HuH-7 (cell line): ENCODE results near the gene LASP1.

Experiments
- DNase-seq: peaks from one replicate; pipeline ENCODE4 v3.0.0; 2011; ENCODE audit warnings: low spot score

The LASP1 gene

DNA sequence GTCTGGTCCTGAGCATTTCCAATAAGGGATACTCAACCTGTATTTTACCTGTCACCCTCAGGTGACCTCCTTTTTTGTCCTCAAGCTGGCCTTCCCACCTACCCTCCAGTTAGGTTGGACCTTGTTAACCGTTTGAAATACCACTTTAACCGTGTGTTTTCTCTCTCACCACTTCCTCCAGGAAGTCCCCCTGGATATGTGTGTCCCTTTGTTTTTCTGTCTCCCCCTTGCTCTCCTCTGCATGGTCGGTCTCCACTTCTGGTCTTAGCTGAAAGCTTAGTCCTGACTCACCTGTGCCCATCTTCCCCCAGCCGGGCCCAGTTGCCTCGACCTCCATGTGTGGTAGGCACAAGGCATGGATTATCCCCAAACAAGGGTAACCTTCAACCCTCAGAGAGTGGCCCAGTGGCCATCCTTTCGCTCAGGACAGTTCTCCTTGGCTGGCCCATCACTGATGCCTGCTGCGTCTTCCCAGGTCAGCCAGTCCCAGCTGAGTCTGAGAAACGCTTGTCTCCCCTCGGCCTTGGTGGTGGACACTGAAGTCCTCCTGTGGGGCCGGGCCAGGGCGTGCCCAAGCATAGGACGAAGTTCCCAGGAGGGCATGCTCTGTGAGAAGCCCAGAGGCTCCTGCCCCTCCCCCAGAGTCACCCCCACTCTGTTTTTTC is 20.0 kb downstream of the LASP1 start:
- DNase-seq = no peak

DNA sequence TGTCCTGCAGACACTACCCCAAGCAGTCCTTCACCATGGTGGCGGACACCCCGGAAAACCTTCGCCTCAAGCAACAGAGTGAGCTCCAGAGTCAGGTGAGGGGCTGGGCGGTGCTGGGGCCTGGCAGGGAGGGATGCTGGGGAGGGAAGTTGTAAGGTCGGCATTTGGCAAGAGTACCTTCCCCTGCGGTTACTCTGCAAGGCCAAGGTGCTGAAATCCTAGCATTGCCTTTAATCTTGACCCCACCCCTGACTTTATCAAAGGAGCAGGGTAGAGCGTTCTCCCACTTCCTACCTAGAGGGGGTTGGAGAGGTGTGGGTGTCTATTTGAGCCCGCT is 20.5 kb downstream of the LASP1 start:
- DNase-seq = no peak

DNA sequence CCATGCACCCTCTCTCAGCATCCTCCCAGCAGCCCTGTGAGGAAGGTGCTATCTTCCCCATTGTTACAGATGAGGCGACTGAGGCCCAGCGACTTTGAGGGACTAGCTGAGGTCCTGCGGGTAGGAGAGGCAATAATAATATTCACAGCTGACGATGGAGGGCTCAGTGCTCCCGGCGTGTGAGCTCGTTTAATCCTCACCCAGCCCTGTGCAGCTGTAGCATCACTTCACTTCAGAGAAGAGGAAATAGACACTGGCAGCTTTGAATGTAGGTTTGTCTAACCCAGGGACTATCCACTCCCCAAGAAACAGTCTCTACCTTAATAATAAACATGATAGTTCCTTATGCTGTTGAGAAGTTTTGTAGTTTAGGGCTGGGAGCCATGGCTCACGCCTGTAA is 21.6 kb downstream of the LASP1 start:
- DNase-seq = no peak

DNA sequence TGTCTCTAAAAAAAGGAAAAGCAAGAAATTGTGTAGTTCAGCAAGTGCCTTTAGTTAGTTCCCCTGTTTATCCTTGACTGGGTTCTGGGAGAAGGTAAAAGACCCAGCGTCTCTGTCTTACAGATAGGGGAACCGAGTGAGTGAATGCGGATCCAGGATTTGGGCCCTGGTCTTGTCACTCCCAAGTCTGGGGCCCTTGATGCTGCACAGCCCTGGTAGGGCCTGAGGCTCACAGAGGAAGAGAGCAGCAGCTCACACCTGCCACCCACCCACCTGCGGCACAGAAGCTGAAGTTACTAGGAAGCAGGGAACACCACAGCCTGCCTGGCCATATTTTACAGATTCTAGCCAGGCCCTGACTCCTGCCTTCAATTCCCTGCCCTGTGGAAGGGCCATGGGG is 22.2 kb downstream of the LASP1 start:
- DNase-seq = no peak

DNA sequence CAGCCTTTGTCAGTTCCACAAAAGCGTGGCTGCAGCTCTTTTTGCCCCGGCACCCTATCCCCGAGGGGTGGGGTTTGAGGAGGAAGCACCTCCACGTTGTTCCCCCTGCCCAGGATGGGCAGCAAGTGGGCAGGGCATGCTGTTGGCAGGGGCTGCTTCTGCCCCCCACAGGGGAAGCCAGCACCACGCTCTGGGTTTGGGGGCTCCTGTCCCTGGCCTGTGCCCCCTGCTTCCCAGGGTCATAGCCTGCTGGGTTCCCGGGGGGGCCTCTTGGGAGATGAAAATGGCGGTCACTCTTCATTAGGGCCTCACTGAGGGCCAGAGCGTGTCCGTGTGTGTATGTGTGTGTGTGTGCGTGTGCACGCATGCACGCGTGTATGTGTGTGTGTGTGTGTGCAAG is 22.8 kb downstream of the LASP1 start:
- DNase-seq = no peak

DNA sequence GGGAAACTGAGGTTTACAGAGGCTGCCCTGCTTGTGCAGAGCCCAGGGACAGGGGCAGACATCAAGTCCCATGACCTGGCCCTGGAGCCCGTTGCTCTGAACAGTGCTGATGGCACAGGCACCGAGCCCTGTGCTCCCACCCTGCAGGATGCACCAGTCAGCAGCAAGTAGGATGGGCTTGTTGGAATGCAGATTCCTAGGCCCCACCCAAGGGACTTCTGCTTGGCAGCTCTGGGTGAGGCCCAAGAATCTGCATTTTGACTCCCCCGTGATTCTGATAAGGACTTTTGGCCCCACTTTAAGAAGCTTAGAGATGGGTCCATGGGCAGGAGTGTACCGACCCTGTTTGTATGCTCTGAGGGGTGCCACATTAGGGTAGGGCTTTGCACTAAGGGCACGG is 23.3 kb downstream of the LASP1 start:
- DNase-seq = no peak

DNA sequence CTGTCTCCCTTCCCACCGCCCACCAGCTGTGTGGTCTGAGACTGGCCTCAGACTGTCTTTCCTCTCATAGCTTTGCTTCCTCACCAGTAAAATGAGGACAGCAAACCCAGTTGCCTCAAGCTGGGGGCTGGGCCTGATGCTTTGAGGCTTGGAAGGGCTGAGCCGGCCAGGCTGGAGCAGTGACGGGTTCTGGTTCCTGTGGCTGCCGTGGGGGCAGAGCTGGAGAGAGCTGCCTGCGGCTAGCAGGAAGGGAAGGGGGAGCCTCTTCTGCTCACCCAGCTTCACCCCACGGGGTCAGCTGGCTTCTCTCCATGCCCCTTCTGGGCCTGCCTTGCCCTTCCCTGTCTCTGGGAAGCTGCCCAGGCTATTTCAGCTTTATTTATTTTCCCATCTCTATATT is 23.7 kb downstream of the LASP1 start:
- DNase-seq = no peak

DNA sequence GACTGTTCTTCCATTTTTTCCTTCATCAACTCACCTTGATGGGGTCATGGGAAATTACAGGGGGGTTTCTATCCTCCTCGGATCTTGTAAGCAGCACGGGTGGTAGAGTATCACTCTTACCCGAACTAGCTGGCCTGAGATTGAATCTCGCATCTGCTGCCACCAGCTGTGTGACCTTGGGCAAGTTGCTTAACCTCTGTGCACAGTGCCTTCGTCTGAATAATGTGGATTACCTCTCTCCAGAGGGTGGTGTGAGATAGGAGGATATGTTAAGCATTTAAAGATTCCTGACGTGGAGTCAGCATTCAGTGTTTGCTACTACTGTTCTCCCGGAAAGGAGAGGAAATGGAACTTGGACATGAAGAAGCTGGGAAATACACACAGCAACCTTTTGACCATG is 24.4 kb downstream of the LASP1 start:
- no peak for DNase-seq

DNA sequence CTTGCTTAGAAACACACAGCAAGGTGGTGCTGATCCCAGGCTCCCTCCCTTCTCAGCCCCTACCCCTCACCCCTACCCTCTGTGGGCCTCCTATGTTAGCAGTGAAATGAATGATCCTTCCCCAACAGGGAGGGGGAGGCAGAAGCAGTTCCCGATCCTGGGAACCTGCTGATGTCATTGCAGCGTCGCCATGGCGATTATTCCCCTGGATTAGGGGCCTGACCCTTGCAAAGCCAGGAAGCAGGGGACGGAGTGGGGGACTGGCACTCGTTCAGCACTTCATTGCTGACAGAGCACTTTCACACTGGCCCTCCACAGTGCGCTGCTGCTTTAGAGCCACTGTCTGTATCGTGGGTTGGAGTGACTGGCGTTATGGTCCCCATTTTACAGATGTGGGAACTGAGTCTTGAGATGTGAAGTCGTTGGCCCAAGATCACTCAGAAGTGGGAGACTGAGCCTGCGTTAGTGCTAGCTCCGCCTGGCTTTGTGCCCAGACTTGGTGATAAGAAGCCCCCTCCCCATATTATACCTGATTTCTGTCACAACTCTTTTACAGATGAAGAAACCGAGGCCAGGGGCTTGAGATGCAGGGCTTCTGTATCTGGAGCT is 26.6 kb downstream of the LASP1 start:
- no peak for DNase-seq

DNA sequence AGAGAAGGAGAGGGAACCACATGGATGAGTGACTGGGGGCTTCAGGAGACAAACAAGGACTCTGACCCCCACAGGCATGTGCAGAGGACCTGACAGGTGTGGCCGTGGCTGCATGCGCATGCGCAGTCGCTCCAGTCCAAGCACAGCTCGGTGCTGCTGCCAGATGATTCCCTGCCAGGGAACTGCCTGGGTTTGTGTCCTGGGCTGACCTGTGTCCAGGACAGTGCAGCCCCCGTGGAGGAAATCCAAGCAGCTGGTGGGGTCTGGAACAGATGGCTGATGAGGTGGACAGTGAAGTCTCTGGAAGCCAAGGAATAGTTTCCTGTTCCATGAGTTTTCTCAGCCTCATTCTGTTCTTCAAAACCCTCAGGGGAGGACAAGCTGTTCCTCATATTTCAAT is 27.3 kb downstream of the LASP1 start:
- DNase-seq = no peak

DNA sequence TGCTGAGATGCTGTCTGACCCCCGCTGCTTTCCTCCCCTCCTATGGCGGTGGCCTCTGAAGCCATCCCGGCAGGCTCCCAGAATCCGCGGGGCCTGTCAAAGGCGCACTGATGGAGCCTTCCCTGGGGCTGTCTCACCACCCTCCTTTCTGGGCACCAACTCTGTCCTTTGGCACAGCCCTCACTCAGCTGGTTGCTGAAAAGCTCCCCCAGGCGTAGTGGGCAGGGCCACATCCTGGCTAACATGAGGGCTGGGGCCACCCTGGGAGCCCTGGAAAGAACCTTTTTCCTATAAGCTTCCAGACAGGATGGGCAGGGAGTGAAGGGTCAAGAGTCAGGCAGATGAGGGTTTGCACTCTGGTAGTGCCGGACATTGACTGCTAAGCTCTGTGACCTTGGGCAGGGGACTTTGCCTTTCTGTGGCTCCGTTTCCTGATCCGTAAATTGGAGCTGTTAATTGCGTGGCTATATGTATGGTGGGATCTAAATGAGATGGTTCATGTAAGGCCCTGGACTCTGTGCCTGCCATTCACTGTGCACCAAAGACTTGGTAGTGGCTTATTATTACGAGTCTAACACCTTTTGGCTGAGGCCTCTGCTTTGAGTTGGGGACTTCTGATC is 27.9 kb downstream of the LASP1 start:
- DNase-seq = no peak

DNA sequence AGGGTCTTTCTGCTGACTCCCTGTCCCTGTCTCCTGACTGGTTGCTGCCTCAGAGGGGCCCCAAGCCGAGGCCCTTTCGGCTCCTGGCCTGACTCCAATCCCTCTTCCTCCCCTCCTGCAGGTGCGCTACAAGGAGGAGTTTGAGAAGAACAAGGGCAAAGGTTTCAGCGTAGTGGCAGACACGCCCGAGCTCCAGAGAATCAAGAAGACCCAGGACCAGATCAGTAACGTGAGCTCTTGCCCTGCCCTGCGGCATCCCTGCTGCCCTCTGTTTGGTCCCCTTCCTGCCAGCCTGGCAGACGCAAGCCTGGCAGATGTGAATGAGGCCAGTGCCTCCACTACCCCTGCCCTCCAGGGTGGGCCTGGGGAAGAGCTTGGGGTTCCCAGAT is 28.4 kb downstream of the LASP1 start:
- no peak for DNase-seq

DNA sequence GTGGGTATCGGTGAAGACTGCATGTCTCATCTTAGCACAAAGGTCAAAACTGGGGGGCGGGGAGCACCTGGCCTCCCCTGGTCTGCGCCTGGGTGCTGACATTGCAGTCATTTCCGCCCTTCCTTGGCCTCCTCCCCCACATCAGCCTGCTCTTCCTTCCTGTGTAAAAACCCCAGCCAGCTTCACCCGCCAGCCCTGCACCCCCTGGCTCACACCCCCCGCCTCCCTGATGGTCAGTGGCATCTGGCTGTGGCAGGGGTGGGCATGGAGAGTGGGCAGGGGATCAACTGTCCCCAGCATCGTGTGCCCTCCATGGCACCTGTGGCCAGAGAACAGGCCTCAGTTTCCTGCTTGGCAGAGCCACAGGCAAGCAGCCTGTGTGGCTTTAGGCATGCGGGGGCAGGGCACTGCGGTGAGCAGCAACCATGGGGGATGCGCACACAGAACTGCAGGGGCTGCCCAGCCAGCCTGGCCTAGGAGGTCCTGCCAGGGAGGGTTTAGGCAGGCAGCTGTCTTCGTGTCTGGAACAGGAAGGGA is 29.0 kb downstream of the LASP1 start:
- no peak for DNase-seq

DNA sequence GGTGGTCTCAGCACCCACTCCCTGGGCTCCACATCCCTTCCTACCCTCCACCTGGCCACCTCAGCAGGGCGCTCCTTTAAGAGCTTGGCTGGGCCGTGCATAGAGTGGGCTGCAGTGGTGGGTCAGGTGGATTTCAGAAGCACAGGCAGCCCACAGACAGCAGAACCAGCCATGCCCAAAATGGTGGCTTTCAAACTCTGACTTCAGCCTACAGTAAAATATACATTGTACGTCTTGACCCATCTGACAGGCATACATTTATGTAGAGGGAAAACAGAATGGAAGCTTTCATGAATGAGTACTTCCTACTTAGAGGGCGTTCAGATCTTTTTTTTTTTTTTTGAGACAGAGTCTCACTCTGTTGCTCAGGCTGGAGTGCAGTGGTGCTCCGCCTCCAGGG is 29.6 kb downstream of the LASP1 start:
- no peak for DNase-seq

DNA sequence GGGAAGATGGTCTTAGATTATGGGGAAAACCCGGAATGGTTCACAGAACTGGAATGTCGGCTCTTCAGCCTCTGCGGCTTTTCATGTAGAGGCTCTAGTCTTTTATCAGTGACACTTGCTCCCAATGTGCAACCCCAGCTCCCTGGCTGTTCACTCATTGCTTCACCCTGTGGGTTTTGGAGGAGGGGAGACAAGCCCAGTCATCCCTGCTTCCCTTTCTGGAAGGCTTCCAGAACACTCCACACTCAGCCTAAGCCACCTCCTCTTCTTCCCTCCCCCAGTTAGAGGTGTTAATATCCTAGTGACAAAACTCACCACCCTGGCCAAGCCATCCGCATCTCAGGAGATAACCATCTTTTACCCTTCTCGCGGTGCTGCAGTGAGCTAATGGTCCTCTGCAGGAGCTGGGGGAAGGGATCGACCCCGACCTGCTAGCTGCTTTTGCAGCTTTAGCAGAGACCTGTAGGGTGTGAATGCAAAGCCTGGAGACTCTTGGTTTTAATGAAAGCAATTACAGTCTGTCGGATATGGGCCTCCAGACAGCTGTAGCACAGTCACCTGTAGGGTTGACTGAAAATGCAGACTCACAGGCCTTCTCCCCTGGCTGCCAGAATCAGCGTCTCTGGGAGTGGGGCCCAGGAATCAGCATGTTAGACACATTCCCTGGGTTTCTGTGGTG is 31.3 kb downstream of the LASP1 start:
- DNase-seq = no peak

DNA sequence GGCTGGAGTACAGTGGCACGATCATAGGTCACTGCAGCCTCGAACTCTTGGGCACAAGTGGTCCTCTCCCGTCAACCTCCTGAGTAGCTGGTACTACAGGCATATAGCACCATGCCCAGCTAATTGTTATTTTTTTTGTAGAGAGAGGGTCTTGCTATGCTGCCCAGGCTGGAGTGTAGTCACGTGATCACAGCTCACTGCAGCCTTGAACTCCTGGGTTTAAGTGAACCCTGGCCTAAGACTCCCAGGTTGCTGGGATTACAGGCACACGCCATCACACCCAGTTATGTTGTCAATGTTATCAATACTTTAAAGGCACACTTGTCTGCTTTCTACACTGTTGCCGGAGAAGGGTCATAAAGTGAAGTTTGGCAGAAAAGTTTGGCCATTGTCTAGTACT is 33.5 kb downstream of the LASP1 start:
- no peak for DNase-seq

DNA sequence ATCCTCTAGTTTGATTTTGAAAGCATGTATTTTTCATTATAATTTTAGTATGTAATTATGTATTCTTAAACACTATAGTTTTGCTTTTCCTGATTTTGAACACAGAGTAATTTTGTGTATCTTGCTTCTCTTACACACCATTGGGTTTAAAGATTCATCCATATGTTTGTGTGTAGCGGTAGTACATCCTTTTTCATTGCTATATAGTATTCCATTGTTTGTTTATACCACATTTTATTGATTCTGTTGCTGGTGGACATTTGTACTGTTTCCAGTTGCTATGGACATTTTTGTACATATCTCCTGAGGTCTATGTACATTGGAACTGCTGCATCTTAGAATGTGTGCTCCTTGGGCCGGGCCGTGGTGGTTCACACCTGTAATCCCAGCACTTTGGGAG is 35.0 kb downstream of the LASP1 start:
- DNase-seq = no peak

DNA sequence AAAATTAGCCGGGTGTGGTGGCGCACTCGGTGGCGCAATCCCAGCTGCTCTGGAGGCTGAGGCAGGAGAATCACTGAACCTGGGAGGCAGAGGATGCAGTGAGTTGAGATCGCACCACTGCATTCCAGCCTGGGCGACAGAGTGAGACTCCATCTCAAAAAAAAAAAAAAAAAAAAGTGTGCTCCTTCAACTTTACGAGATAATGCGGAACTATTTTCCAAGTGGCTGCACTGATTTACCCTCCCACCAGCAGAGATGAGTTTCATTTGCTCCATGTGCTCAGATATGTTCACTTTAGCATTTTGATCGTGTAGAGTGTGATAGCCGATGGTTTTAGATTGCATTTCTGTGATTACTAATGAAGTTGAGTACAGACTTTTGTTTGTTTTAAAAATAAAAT is 35.5 kb downstream of the LASP1 start:
- DNase-seq = no peak

DNA sequence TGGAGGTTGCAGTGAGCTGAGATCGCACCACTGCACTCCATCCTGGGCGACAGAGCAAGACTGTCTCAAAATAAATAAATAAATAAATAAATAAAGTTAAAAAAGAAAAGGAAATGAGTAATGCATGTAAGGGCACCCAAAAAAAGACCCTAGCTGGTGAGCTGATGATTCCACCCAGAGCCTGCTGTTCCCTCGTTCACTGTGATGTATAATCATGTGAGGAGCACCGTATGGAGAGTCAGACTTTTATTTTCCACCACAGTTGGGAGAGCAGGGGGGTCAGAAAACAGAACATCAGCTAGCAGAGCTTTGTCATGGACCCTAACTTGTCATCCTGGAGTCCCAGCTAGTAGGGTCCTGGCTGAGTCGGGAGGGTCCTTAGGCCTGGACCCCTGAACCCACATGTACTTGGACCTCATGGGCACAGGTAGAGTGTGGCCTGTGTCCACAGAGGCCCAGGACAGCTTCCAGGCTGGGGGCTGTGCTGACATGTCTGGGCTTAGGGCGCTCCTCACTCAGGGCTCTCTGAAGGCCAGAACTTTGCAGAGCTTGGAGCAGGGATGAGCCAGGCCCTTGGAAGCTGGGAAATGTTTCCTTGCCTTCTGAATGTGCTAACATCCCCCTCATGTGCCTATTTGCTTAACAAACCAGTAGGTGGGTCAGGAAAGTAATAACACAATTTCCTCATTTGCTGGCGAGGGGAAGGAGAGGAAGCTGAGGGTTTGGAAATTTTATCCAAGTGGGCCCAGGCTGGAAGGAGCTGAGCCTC is 36.8 kb downstream of the LASP1 start:
- no peak for DNase-seq

DNA sequence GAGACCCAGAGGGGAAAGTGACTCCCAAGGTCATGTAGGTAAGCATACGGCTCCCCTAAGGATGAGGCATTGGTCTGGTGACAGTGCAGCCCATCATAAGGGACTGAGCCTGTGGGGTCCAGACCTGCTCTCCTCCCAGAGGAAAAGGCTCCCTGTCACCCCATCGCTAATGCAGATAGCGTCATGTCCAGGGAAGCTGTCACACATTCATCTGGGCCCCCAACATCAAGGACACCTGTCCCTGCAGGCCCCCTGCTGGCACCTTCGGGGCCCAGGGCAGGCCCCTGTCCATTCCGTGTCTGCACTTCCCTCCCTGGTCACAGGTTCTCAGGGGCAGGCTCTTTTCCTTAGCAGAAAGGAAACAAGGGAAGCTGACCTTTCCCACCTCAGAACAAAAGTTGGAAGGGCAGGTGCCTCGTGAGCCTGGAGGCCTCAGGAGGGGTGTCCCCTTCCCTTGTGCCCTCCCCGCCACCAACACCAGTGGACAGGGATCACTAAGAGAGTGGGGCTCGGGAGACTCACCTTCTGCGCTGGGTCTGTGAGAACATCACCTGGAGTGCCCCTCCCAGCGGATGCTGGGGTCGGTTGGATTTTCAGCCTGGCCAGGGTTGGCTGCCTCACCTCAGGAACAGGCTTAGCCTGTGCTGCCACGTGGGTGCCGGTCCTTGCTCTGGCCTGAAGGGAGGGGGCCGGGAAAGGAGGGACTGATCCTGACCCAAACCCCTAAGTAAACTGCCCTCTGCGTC is 38.2 kb downstream of the LASP1 start:
- no peak for DNase-seq

DNA sequence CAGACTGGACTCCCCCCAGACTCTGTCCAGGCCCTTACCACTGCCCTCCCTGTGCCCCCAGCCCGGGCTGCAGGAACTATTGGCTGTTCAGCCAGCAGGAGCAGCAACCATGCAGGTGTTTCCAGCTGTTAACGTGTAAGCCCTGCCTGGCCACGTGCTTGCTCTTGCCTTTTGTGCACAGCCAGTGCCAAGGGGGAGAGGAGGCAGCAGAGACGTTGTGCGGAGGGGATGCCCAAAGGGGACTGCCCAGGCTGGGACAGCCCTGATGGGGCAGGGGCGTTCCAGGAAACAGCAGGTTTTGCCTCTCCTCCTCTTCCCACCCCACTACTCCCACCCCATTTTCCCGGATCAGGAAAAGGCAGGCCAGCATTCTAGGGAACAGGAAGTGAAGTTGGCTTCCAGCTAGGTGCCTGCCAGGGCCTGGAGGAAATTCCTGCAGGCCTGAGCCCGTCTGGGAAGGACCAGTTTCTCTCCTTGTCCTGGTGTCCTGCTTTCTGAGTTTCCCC is 38.9 kb downstream of the LASP1 start:
- DNase-seq = no peak

DNA sequence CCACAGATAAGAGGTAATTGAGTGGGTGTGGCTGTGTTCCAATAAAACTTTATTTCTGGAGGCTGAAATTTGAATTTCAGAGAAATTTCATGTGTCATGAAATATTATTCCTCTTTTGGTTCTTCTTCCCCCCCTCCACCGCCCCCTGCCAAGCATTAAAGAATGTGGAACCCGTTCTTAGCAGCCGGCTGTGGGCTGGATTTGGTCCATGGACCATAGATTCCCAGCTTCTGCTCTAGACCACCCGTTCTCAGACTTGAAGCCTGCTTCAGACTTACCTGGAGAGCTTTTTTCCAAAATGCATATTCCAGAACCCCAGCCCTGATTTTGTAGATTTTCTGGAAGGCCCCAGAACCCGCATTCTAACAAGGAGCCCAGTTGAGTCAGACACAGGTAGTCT is 40.5 kb downstream of the LASP1 start:
- DNase-seq = no peak
